NCI-H526 treated with DMSO at 0.1 percent for 48 hours (cell line): Measurements from ENCODE around the gene NEK5.

Experiments used
- DNase-seq: peaks from one replicate; lab custom pipeline; 2025; lab: John Stamatoyannopoulos, UW

NEK5 gene

DNA sequence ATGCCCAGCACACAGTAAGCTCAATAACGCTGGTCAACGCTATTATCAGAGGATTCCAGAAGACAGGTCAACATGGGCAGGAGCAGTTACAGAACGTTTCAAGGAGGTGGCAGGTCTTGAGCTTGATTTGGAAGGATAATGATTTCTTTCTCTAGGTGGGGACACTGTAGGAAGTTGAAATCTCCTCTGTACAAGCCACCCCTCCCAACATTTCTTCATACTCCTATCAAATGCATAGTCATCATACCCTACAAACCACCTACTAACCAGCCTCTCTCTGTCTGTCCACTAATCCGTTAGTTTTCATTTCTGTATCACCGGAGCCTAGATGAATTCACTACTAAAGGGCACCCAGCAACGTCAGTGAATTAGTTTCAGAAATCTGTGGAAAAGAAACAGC is 118.9 kb downstream of the NEK5 start:
- no peak for DNase-seq

- DNase-seq = no peak
Observed at GRCh38 chr13:52006523-52007245, 122.2 kb downstream of the NEK5 start.

DNA sequence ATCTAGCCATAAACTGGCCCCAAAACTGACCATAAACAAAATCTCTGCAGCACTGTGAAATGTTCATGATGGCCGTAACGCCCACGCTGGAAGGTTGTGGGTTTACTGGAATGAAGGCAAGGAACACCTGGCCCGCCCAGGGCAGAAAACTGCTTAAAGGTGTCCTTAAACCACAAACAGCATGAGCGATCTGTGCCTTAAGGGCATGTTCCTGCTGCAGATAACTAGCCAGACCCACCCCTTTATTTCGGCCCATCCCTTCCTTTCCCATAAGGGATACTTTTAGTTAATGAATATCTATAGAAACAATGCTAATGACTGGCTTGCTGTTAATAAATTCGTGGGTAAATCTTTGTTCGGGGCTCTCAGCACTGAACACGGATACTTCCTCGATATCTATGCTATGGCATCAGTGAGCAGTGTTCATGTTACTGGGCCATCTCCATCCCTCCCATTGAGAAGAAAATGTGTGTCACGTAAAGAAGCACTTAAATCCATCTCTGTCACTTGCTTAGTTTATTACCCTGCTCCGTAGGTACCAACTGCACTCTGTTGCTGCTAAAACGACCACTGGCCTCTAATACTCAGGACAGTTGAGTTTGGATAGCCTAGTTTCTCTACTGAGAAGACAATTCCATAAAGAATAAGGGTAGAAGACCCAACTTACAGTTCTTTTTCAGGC is 122.9 kb downstream of the NEK5 start:
- no peak for DNase-seq

GRCh38 chr13:52004511-52005170 is 124.2 kb downstream of the NEK5 start:
- DNase-seq = no peak

DNA sequence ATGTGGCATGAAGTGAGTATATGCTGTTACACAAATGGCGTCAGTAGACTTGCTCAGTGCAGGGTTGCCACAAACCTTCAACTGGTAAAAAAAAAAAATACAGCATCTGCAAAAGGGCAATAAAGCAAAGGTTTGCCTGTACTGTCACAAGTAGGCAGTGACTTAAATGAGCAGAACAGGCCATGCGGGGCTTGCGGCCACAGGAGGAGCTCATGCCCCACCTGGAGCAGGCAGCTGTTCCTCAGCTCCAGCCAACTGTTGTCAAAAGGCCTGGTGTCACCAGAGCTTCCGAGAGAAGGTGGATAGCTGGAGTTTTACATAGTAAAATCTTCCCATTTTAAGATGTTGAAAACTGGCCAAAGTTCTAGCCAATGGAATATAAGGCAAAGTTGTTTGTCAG is 125.3 kb downstream of the NEK5 start:
- no peak for DNase-seq

DNA sequence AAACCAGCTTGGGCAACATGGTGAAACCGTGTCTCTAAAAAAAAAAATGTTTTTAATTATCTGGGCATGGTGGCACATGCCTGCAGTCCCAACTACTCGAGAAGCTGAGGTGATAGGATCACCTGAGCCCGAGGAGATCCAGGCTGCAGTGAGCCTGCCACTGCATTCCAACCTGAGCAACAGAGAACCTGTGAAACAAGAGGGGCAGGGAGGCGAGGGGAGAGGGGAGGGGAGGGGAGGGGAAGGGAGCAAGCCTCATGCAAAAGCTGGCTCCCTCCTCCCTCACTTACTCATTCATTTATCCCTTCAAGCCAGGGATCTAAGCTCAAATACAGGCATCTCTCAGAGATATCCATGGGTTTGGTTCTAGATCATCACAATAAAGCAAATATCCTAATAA is 126.5 kb downstream of the NEK5 start:
- no peak for DNase-seq

DNA sequence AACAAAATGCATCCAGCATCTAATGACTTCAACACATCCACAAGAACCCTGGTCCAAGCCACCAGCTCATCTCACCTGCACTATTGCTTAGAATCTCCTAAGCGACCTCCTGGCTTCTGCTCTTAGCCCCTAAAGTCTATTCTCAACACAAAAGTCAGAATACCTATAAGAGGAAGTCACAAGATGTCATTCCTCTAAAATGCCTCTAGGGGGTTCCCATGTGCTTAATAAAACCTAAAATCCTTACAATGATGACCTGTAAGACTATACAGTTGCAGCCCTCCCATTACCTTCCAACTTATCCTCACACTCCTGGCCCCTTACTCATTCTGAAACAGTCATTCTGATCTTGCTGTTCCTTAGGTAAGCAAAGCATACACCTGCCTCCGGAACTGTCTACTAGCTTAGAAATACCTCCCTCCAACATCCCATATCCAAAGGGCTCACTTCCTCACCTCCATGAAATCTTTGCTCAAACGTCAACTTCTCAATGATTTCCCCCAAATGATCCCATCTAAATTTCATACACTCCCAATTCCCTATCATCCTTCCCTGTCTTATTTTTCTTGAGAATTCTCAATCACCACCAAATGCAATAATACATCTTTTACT is 127.6 kb downstream of the NEK5 start:
- peak; percentile 63 for DNase-seq

DNA sequence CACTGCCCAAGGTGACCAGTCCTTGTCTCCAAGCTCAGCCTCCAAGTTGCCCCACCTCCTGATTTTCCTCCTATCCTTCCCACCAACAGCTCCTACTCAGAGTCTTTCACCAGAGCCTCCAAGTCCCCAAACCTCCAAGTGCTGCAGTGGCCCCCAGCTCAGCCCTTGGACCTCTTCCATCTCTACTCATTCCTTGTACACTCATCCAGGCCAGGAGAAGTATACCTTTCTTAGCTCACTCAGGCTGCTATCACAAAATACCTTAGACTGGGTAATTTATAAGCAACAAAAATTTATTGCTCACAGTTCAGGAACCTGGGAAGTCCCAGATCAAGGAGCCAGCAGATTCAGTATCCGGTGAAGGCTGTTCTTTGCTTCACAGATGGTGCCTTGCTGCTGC is 129.0 kb downstream of the NEK5 start:
- no peak for DNase-seq

GRCh38 chr13:51999510-51999911 is 129.4 kb downstream of the NEK5 start:
- DNase-seq = no peak

DNA sequence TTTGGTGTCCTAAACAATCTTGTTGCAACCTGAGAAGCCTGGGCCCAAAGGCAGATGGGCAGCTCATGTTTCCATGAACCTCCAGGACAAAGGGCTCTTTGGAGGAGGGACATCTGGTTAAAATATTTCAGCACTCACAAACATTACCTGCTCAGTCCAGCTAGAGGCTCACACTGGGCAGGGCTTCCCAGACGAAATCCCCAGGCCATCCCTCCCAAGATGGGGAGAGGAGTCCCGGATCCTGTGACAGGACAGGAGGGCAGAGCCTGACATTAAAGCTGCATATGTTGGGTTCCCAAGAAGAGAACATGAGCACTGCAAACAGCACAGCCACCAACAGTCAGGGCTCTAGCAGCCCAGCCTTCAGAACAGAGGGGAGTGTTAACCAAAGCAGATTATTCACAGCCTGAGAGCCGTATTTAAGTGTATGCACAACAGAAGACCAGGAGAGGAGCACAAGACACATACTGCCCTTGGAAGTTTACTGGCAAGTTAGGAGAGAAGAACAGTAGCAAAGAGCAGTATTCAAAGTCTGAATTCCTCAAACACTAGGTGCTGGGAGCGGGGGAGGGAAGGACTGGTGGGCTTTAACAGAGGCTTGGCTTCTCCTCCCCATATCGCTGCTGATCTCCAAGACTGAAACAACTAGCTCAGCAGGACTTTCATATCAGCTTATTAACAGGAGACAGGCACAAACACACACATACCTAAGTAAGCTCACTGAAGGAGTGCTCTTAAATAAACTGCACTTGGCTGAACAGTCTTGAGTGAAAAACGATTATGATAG is 130.0 kb downstream of the NEK5 start:
- peak; percentile 59 for DNase-seq

GRCh38 chr13:51997641-51998330 is 131.1 kb downstream of the NEK5 start:
- DNase-seq = peak; percentile 75

DNA sequence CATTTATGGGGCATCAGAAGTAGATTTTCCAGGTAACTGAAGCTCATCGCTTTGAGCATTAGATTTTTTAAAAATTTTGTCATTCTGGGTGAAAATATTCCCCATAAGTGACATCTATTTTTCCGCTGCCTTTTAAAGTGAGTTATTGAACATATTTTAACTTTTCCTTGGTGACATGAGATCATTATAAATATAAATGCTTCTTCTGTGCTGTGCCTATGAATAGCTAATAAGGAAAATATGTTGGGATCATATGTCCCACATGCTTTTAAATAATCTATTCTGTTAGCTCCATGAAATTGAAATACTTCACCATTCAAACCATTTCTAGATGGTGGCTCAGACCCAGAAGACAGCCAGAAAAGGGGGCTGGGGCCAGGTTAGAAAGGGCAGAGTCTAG is 131.7 kb downstream of the NEK5 start:
- DNase-seq = no peak

DNA sequence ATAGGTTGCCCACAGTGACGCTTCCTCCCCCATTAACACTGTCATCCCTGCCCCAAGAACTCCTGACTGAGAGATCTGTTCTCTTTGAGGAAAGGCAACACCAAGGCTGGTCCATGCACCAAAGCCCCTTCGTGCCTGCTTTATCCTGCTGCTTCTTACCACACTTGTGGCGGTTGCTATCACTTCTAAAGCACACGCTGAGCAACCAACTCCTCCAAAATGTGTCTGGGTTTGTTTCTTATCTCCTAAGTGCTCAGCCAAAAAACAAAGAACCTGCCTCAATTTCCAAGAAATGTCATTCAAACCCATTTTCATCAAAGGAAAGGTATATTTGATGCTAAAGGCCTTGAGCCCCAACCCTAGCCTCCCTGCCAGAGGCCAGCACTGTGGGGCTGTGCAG is 132.2 kb downstream of the NEK5 start:
- DNase-seq = no peak

- no peak for DNase-seq
Observed at GRCh38 chr13:51995677-51996551, 133.0 kb downstream of the NEK5 start.

DNA sequence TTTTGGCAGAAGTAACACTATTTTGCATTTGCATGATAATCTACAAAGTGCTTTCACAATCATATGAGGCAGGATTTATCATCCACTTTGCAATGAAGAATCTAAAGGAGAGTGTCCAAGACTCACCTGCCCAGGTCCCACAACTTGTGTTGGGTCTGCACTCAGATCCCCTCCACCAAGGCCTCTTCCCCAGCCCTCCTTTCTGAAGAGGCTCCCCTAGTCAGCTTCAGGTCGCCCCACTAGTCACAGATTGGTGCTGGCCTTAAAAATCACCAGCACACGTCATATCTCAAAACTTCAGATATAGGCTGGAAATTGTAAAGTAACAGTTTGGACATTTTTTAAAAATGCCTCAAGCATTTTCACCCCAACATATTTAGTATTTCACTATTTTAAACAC is 135.2 kb downstream of the NEK5 start:
- no peak for DNase-seq

DNA sequence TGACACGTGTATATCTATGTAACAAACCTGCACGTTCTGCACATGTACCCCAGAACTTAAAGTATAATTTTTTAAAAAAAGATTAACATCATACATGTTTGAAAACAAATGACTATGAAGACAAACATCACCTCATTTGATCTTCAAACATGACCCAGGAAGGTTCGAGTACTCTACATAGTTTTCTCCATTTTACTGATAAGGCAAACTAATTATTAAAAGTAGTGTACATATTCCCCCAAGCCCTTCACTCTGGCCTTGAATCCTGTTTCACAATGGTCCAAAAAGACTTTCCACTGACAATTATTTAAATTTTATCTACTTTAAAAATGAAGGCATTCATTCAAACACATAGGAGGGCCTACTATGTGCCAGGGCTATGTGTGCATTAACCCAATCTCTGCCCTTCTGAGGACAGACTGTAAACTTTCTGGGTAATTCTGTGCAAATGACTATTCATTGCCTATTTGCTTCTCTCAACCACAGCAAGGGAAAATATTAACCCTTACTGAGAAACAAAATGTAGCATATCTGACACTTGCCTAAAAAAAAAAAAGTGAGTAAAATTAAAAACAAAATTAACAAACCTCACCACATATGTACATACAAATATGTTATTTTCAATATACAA is 139.8 kb downstream of the NEK5 start:
- DNase-seq = no peak
